ENCODE data around the gene ENTPD5. TPM values are rescaled to one million over a fixed set of nuclear protein-coding genes. Genes with fewer than 3 reads are reported as not detected.
A peak's percentile ranks its signal among the peaks of the same experiment; 100 is the strongest.
"Not testable (repeated sequence)": the region's sequence is repeated elsewhere in the genome, so short reads cannot be mapped to it uniquely, and the experiment has no call there.

ENTPD5 gene
- total RNA-seq, 1 experiment from 2014 or later, result 5.5 TPM

- DNase-seq (ENCODE audit: low read depth), result no peak
Observed at GRCh38 chr14:74008843-74009499, 10.1 kb downstream of the ENTPD5 start.

- DNase-seq (ENCODE audit: low read depth), result not testable (repeated sequence)
Observed at GRCh38 chr14:74005664-74006063, 13.4 kb downstream of the ENTPD5 start.

- no peak for DNase-seq (ENCODE audit: low read depth)
Observed at GRCh38 chr14:73998726-73999125, 20.4 kb downstream of the ENTPD5 start.

GRCh38 chr14:73997944-73998447, 21.1 kb downstream of the ENTPD5 start:
- DNase-seq (ENCODE audit: low read depth), result no peak

- no peak for DNase-seq (ENCODE audit: low read depth)
Observed at GRCh38 chr14:73997108-73997943, 21.8 kb downstream of the ENTPD5 start.

- DNase-seq (ENCODE audit: low read depth), result no peak
Observed at GRCh38 chr14:73996731-73997107, 22.4 kb downstream of the ENTPD5 start.

- DNase-seq (ENCODE audit: low read depth), result no peak
Observed at GRCh38 chr14:73995977-73996378, 23.1 kb downstream of the ENTPD5 start.

- not testable (repeated sequence) for DNase-seq (ENCODE audit: low read depth)
Observed at GRCh38 chr14:73994926-73995325, 24.2 kb downstream of the ENTPD5 start.

- no peak for DNase-seq (ENCODE audit: low read depth)
Observed at GRCh38 chr14:73991092-73991491, 28.0 kb downstream of the ENTPD5 start.

GRCh38 chr14:73988656-73989055, 30.4 kb downstream of the ENTPD5 start:
- not testable (repeated sequence) for DNase-seq (ENCODE audit: low read depth)

- DNase-seq (ENCODE audit: low read depth), result no peak
Observed at GRCh38 chr14:73988065-73988464, 31.0 kb downstream of the ENTPD5 start.

- peak; percentile 17 for DNase-seq (ENCODE audit: low read depth)
Observed at GRCh38 chr14:73977896-73978295, 41.2 kb downstream of the ENTPD5 start.

- DNase-seq (ENCODE audit: low read depth), result no peak
Observed at GRCh38 chr14:73976125-73976524, 43.0 kb downstream of the ENTPD5 start.

GRCh38 chr14:73973497-73973896, 45.6 kb downstream of the ENTPD5 start:
- DNase-seq (ENCODE audit: low read depth), result no peak

GRCh38 chr14:73968885-73969284, 50.2 kb downstream of the ENTPD5 start:
- DNase-seq (ENCODE audit: low read depth), result no peak

- no peak for DNase-seq (ENCODE audit: low read depth)
Observed at GRCh38 chr14:73965216-73965615, 53.9 kb downstream of the ENTPD5 start.

- no peak for DNase-seq (ENCODE audit: low read depth)
Observed at GRCh38 chr14:73961192-73961591, 57.9 kb downstream of the ENTPD5 start.

- no peak for DNase-seq (ENCODE audit: low read depth)
Observed at GRCh38 chr14:73958591-73958990, 60.5 kb downstream of the ENTPD5 start.

- no peak for DNase-seq (ENCODE audit: low read depth)
Observed at GRCh38 chr14:73955674-73956073, 63.4 kb downstream of the ENTPD5 start.

- no peak for DNase-seq (ENCODE audit: low read depth)
Observed at GRCh38 chr14:73953731-73954130, 65.4 kb downstream of the ENTPD5 start.

- peak; percentile 97 for DNase-seq (ENCODE audit: low read depth)
Observed at GRCh38 chr14:73949752-73950734, 69.0 kb downstream of the ENTPD5 start, which contains the start of the genes COQ6 and FAM161B. Gene COQ6 (plus strand): TSS chr14:73950302. CDS start chr14:73950333, 31 bp downstream. Gene FAM161B (minus strand): TSS chr14:73950094. CDS start chr14:73950026, 68 bp downstream.
